Esophagus squamous epithelium (tissue), 4 donors: Measurements from ENCODE around the gene BORA.

Experiments
- POLR2A ChIP-seq, 4 donors: fragments of 450-650 bp; IDR thresholded peaks; one replicate each; pipeline ENCODE4 v1.6.1; 2017; ENCODE audit warnings: antibody characterized with exemption in 4 of 4, mild to moderate bottlenecking in 4 of 4, moderate library complexity in 3 of 4
- TF ChIP-seq, protein P1 (sequence below), 6 experiments: fragments of 450-650 bp in 4 of 6; fragments of 200-600 bp in 2 of 6; sonication (generic) in 2 of 6; IDR thresholded peaks; one replicate each; pipeline ENCODE4 v1.5.1; 2016 to 2019; ENCODE audit warnings: antibody characterized with exemption in 6 of 6, mild to moderate bottlenecking in 4 of 6, moderate library complexity in 4 of 6

DNA sequence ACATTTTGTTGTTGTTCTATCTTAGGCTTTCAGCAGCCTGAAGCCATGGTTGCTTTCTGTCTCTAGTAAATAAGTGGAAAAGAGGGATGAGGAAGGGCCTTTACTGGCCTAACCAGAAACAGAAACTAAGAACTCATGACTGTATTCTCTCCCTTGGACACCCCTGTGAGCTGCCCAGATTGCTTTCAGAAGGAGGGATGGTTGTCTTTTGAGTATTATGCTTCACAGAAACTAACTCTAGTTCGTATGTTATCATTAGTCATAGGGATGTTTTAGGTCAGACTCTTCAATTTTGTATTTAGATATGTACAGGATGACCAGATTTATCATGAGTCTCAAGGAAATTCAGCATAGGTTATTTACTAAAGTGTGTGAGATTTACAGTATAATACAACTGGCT, 17.5 kb downstream of the BORA start:
- TF ChIP-seq, protein P1, sequence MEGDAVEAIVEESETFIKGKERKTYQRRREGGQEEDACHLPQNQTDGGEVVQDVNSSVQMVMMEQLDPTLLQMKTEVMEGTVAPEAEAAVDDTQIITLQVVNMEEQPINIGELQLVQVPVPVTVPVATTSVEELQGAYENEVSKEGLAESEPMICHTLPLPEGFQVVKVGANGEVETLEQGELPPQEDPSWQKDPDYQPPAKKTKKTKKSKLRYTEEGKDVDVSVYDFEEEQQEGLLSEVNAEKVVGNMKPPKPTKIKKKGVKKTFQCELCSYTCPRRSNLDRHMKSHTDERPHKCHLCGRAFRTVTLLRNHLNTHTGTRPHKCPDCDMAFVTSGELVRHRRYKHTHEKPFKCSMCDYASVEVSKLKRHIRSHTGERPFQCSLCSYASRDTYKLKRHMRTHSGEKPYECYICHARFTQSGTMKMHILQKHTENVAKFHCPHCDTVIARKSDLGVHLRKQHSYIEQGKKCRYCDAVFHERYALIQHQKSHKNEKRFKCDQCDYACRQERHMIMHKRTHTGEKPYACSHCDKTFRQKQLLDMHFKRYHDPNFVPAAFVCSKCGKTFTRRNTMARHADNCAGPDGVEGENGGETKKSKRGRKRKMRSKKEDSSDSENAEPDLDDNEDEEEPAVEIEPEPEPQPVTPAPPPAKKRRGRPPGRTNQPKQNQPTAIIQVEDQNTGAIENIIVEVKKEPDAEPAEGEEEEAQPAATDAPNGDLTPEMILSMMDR (IDR thresholded peaks at IDR 0.05) = no peak
- TF ChIP-seq POLR2A (IDR thresholded peaks at IDR 0.05) = no peak
